Measurements from ENCODE around the gene CUBN.

- TF ChIP-seq POLR2A (IDR thresholded peaks at IDR 0.05) (no peak), CTCF (IDR thresholded peaks at IDR 0.05) (no peak), EP300 (IDR thresholded peaks at IDR 0.05) (no peak)
These were observed 325.5 kb downstream of the CUBN start for GRCh38 chr10:16804123-16804522.

Data from tibial nerve (tissue), 4 donors.